Tongue (tissue), 3 donors: ENCODE results near the gene AMD1. TPM values are rescaled to one million over a fixed set of nuclear protein-coding genes. Genes with fewer than 3 reads are reported as not detected.

Experiments
- DNase-seq: peaks from one replicate; pipeline ENCODE4 v3.0.0-alpha.2; 2015
- small RNA-seq: library from RNA; depleted of rRNA; stranded (forward); fragments of <200 nt; gene quantifications from one replicate; pipeline ENCODE3, GENCODE V24; 2014; ENCODE audit warnings: low replicate concordance
- total RNA-seq: library from RNA; depleted of rRNA; stranded (reverse); fragments of >200 nt; gene quantifications from one replicate; pipeline ENCODE4 v1.2.3, GENCODE V29; 2014

AMD1 gene
- total RNA-seq, 1 donor from 2014 or later = 65.6 TPM

DNA sequence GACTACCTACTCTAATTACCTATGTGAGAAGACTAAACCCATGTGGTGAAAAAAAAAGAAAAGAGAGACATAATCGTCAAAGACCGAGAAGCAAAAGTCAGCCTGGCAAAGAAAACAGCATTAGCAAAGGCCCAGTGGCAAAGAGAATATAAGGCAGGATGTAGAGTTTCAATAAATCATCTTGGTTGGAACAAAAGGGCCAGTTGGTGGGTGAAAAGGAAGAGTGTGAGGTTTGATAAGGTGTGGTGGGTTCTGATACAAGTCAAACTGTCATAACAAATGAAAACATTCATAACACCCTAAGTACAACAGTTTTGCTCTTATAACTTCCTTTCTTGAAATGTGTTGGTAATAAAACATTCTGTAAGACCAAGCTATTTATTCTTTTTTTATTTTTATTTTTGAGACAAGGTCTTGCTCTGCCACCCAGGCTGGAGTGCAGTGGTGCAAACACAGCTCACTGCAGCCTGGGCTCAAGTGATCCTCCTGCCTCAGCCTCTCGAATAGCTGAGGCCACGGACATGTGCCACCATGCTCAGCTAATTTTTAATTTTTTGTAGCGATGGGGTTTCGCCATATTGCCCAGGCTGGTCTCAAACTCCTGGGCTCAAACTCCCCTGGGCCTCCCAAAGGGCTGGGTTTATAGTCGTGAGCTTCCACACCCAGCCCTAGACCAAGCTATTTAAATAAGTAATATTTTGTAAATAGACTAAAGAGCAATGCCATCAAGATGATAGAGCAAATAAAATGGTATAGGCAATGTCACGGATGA, 65.0 kb downstream of the AMD1 start:
- no peak for DNase-seq

DNA sequence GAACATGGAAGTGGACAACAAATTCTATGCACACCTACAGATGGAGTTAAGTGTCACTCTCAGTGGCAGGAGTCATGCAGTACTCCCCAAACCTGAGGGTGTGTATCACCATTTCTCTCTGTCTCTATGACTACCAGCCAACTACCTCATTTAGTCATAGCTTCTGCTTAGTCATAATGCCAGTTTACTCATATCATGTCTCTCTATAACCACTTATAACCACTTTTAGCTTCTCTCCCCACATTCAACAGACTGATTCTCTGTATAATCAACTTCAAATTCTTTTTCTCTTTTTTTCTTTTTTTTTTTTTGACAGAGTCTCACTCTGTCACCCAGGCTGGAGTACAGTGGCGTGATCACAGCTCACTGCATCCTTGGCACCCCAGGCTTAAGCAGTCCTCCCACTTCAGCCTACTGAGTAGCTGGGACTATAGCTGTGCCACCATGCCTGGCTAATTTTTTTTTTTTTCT, 70.1 kb downstream of the AMD1 start:
- DNase-seq = no peak

Small RNA genes lying within 50 kb of the gene (small RNA-seq; reads per million reads assigned to genes)
- gene RNU6-1115P (not detected), gene SNORA40C (not detected)

Other genes starting within 250 kb of the AMD1 start
- 20.3 TPM for gene CDK19, start 59.3 kb upstream of the AMD1 start, total RNA-seq
- gene GTF3C6, start 83.9 kb downstream of the AMD1 start, total RNA-seq = 44.7 TPM
- 23.7 TPM for gene RPF2, start 107.3 kb downstream of the AMD1 start, total RNA-seq
- gene SLC16A10, start 212.7 kb downstream of the AMD1 start, total RNA-seq = 32.2 TPM